HG03095 (cell line): ENCODE results near the gene PDE3A.

ENCODE experiments used
- ATAC-seq: cut with Tn5 transposase; IDR thresholded peaks from one replicate; pipeline ENCODE4 v1.9.1; 2021; ENCODE audit warnings: moderate library complexity; ENCODE audit not compliant: unreplicated experiment

PDE3A gene

GRCh38 chr12:20681334-20681733 lies 313.0 kb downstream of the PDE3A start:
- ATAC-seq: no peak

- ATAC-seq: no peak
These were observed 326.9 kb downstream of the PDE3A start, which contains the start of gene SLCO1C1 for GRCh38 chr12:20695232-20695631. Gene SLCO1C1, plus strand, starts transcription at chr12:20695332. Its CDS starts 4,245 bp downstream, at chr12:20699577.

- no peak for ATAC-seq
These were observed 328.0 kb downstream of the PDE3A start for GRCh38 chr12:20696181-20696905.

GRCh38 chr12:20701106-20701505 lies 332.8 kb downstream of the PDE3A start:
- no peak for ATAC-seq

GRCh38 chr12:20704860-20705259 lies 336.5 kb downstream of the PDE3A start:
- no peak for ATAC-seq

GRCh38 chr12:20711846-20712245 lies 343.5 kb downstream of the PDE3A start:
- ATAC-seq: no peak

GRCh38 chr12:20716037-20716436 lies 347.7 kb downstream of the PDE3A start:
- ATAC-seq: no peak

GRCh38 chr12:20716985-20717384 lies 348.6 kb downstream of the PDE3A start:
- ATAC-seq: no peak

GRCh38 chr12:20718294-20718693 lies 350.0 kb downstream of the PDE3A start:
- no peak for ATAC-seq

- no peak for ATAC-seq
These were observed 353.8 kb downstream of the PDE3A start for GRCh38 chr12:20722142-20722541.

- no peak for ATAC-seq
These were observed 362.9 kb downstream of the PDE3A start for GRCh38 chr12:20731274-20731673.
